SH-SY5Y (cell line): ENCODE results near the gene SHC4.

Experiments
- GATA2 ChIP-seq: IDR thresholded peaks from 2 replicates; pipeline ENCODE4 v1.6.1; 2011; ENCODE audit warnings: mild to moderate bottlenecking, low read depth, low read length
- GATA3 ChIP-seq: IDR thresholded peaks from 2 replicates; pipeline ENCODE4 v1.6.1; 2011; ENCODE audit warnings: low read depth, mild to moderate bottlenecking, low read length, moderate library complexity

GRCh38 chr15:48915861-48916260 is 47.9 kb downstream of the SHC4 start:
- TF ChIP-seq GATA2 (no peak), GATA3 (no peak)
